NCI-H2227 (cell line): Measurements from ENCODE around the gene GRIN2D.
A peak's percentile ranks its signal among the peaks of the same experiment; 100 is the strongest.

Source experiments
- DNase-seq: peaks from one replicate; lab custom pipeline; 2025; ENCODE audit not compliant: unreplicated experiment; lab: John Stamatoyannopoulos, UW

Gene GRIN2D

GRCh38 chr19:48393559-48394330 is at the start of gene GRIN2D:
GRIN2D (plus strand) TSS chr19:48393668; CDS start chr19:48398393, 4,725 bp downstream.
- peak; percentile 44 for DNase-seq

GRCh38 chr19:48344892-48345291 is 48.6 kb upstream of the GRIN2D start:
- DNase-seq, result no peak

- no peak for DNase-seq
These were observed 47.3 kb upstream of the GRIN2D start for GRCh38 chr19:48346191-48346590.

GRCh38 chr19:48348045-48348444 is 45.4 kb upstream of the GRIN2D start:
- no peak for DNase-seq

GRCh38 chr19:48348737-48349136 is 44.7 kb upstream of the GRIN2D start:
- DNase-seq, result no peak

- no peak for DNase-seq
These were observed 42.6 kb upstream of the GRIN2D start for GRCh38 chr19:48350856-48351255.

GRCh38 chr19:48351341-48351752 is 42.1 kb upstream of the GRIN2D start:
- peak; percentile 43 for DNase-seq

- DNase-seq, result no peak
These were observed 39.8 kb upstream of the GRIN2D start for GRCh38 chr19:48353677-48354076.

GRCh38 chr19:48354332-48354992 is 39.0 kb upstream of the GRIN2D start:
- DNase-seq, result peak; percentile 29

- no peak for DNase-seq
These were observed 38.0 kb upstream of the GRIN2D start for GRCh38 chr19:48355365-48355954.

GRCh38 chr19:48359123-48359522 is 34.3 kb upstream of the GRIN2D start:
- DNase-seq, result no peak

- DNase-seq, result no peak
These were observed 31.6 kb upstream of the GRIN2D start for GRCh38 chr19:48361912-48362311.

- DNase-seq, result peak; percentile 94
These were observed 30.6 kb upstream of the GRIN2D start for GRCh38 chr19:48362716-48363499.

- DNase-seq, result no peak
These were observed 30.0 kb upstream of the GRIN2D start for GRCh38 chr19:48363500-48363809.

GRCh38 chr19:48363810-48364597 is 29.5 kb upstream of the GRIN2D start, which contains the start of the genes SYNGR4 and TMEM143:
SYNGR4 (plus strand) TSS chr19:48364367; CDS start chr19:48365843, 1,476 bp downstream.
TMEM143 (minus strand) TSS chr19:48363940; CDS start chr19:48363920, 20 bp downstream.
- DNase-seq, result peak; percentile 99

GRCh38 chr19:48364598-48365348 is 28.7 kb upstream of the GRIN2D start:
- no peak for DNase-seq

- DNase-seq, result no peak
These were observed 27.9 kb upstream of the GRIN2D start for GRCh38 chr19:48365602-48366001.

GRCh38 chr19:48367855-48368254 is 25.6 kb upstream of the GRIN2D start:
- DNase-seq, result no peak

GRCh38 chr19:48368936-48369335 is 24.5 kb upstream of the GRIN2D start:
- no peak for DNase-seq

- DNase-seq, result no peak
These were observed 22.5 kb upstream of the GRIN2D start for GRCh38 chr19:48370955-48371354.
